ENCODE measurements around the gene THAP4. TPM values are rescaled to one million over a fixed set of nuclear protein-coding genes. Genes with fewer than 3 reads are reported as not detected.

Gene THAP4
- total RNA-seq, 1 experiment from 2014 or later = 94.8 TPM

GRCh38 chr2:241570961-241571581 is 65.9 kb downstream of the THAP4 start:
- TF ChIP-seq CTCF (conservative IDR thresholded peaks at IDR 0.05) (no peak), EZH2 (IDR thresholded peaks at IDR 0.05; ENCODE audit: low read depth) (no peak)
- H3K9me3 ChIP-seq (ENCODE audit: insufficient read depth, low read depth) = no peaks in the 10 kb centered on the region
- CTCF ChIA-PET = no interaction called here
- H4K20me1 ChIP-seq (ENCODE audit: insufficient read depth) = no peaks in the 10 kb centered on the region
- H3K27me3 ChIP-seq (ENCODE audit: insufficient read depth, low read depth) = no peaks in the 10 kb centered on the region
- no peaks in the 10 kb centered on the region for H3K36me3 ChIP-seq (ENCODE audit: low read depth)
- H3F3A ChIP-seq (ENCODE audit: insufficient read depth, low read depth) = no peaks in the 10 kb centered on the region
- H3K4me1 ChIP-seq (replicated peaks; ENCODE audit: insufficient read depth) = no peaks in the 10 kb centered on the region
- no peak overlapping the region for H3K4me3 ChIP-seq
- no peak for DNase-seq
- no TSS peak for BruUV-seq (replicated peaks)
- H3K79me2 ChIP-seq (ENCODE audit: low read depth) = no peaks in the 10 kb centered on the region
- H3K27ac ChIP-seq = no peak overlapping the region
- H3K4me2 ChIP-seq = no peak overlapping the region
- H2AFZ ChIP-seq = no peak overlapping the region
- no peaks in the 10 kb centered on the region for H3K9me2 ChIP-seq (ENCODE audit: insufficient read depth)
- POLR2A ChIA-PET (ENCODE audit: unreplicated experiment) = no interaction called here
- intact Hi-C loops (cut with micrococcal nuclease; ENCODE audit: unreplicated experiment) = no loop called here

GRCh38 chr2:241569831-241570281 is 67.1 kb downstream of the THAP4 start:
- Histone ChIP-seq H3K4me3 (no peak overlapping the region), H3K9me3 (ENCODE audit: insufficient read depth, low read depth) (no peaks in the 10 kb centered on the region), H3K27ac (no peak overlapping the region), H3K9me2 (ENCODE audit: insufficient read depth) (no peaks in the 10 kb centered on the region), H3K79me2 (ENCODE audit: low read depth) (no peaks in the 10 kb centered on the region), H2AFZ (no peak overlapping the region), H3K4me1 (replicated peaks; ENCODE audit: insufficient read depth) (no peaks in the 10 kb centered on the region), H3K4me2 (no peak overlapping the region), H3K27me3 (ENCODE audit: insufficient read depth, low read depth) (no peaks in the 10 kb centered on the region), H3F3A (ENCODE audit: insufficient read depth, low read depth) (no peaks in the 10 kb centered on the region), H4K20me1 (ENCODE audit: insufficient read depth) (no peaks in the 10 kb centered on the region), H3K36me3 (ENCODE audit: low read depth) (no peaks in the 10 kb centered on the region)
- TF ChIP-seq CTCF (conservative IDR thresholded peaks at IDR 0.05) (no peak), EZH2 (IDR thresholded peaks at IDR 0.05; ENCODE audit: low read depth) (no peak)
- POLR2A ChIA-PET (ENCODE audit: unreplicated experiment) = no interaction called here
- CTCF ChIA-PET = no interaction called here
- BruUV-seq (replicated peaks) = no TSS peak
- intact Hi-C loops (cut with micrococcal nuclease; ENCODE audit: unreplicated experiment) = no loop called here
- no peak for DNase-seq

GRCh38 chr2:241568726-241569125 is 68.2 kb downstream of the THAP4 start:
- Histone ChIP-seq H3K27me3 (ENCODE audit: insufficient read depth, low read depth) (no peaks in the 10 kb centered on the region), H3K9me2 (ENCODE audit: insufficient read depth) (no peaks in the 10 kb centered on the region), H3K36me3 (ENCODE audit: low read depth) (no peaks in the 10 kb centered on the region), H3K9me3 (ENCODE audit: insufficient read depth, low read depth) (no peaks in the 10 kb centered on the region), H3K4me3 (no peak overlapping the region), H3K79me2 (ENCODE audit: low read depth) (no peaks in the 10 kb centered on the region), H3F3A (ENCODE audit: insufficient read depth, low read depth) (no peaks in the 10 kb centered on the region), H4K20me1 (ENCODE audit: insufficient read depth) (peaks cover 4% of the 10 kb centered on the region; the same call in 1 of the 2 replicates), H3K4me2 (no peak overlapping the region), H3K27ac (no peak overlapping the region), H3K4me1 (replicated peaks; ENCODE audit: insufficient read depth) (no peaks in the 10 kb centered on the region), H2AFZ (no peak overlapping the region)
- intact Hi-C loops (cut with micrococcal nuclease; ENCODE audit: unreplicated experiment) = no loop called here
- no peak for TF ChIP-seq EZH2 (IDR thresholded peaks at IDR 0.05; ENCODE audit: low read depth)
- TF ChIP-seq CTCF (conservative IDR thresholded peaks at IDR 0.05) = no peak
- DNase-seq = no peak
- ChIA-PET POLR2A (ENCODE audit: unreplicated experiment) (no interaction called here), CTCF (interaction anchor here (0.6 kb wide), 1 partner anchor 32 kb away, joined by 7 read pairs; no protein-coding TSS in a partner anchor)
- no TSS peak for BruUV-seq (replicated peaks)

Measured in PC-9 (cell line).